HepG2 (cell line): Measurements from ENCODE around the gene TRAPPC10. TPM values are rescaled to one million over a fixed set of nuclear protein-coding genes. Genes with fewer than 3 reads are reported as not detected.

Experiments used
- ATAC-seq: fragments of 200-7000 bp; cut with Tn5 transposase; 3 replicates; pipeline ENCODE4 v1.9.1; 2020; ENCODE audit warnings: mild to moderate bottlenecking, moderate library complexity
- BruUV-seq: library from RNA; stranded (reverse); fragments of 400-500 nt; replicated peaks from 2 replicates; lab custom pipeline; 2021; lab: Mats Ljungman, UMichigan
- CTCF ChIA-PET: fragments of 300-600 bp; formaldehyde crosslinking; extraction: SDS; loops from one replicate; lab custom pipeline; 2021; ENCODE audit warnings: low total read pairs, inconsistent platforms, low intra/inter-chr PET ratio; lab: Yijun Ruan, JAX
- POLR2A ChIA-PET: fragments of 350-600 bp; sonication (Branson Sonifier 250); formaldehyde crosslinking; loops from one replicate; lab custom pipeline; 2020; ENCODE audit warnings: antibody characterized with exemption, inconsistent platforms; lab: Yijun Ruan, JAX
- DNase-seq: peaks from one replicate; pipeline ENCODE4 v3.0.0-alpha.2; 2015; ENCODE audit warnings: low spot score
- FAIRE-seq: peaks from 3 replicates; lab custom pipeline; 2011; peaks lifted over from hg19 to GRCh38; lab: Jason Lieb, UNC
- H2AFZ ChIP-seq: one replicate; pipeline ENCODE4 v1.6.1; 2011; ENCODE audit warnings: low read length, inconsistent platforms
- H3K27ac ChIP-seq: fragments of 300-600 bp; 3 replicates; pipeline ENCODE4 v1.8.0; 2011; ENCODE audit warnings: mixed run types, mild to moderate bottlenecking, mixed read lengths, low read length, inconsistent platforms; ENCODE audit not compliant: insufficient read depth; ENCODE audit errors: extremely low read length
- H3K27me3 ChIP-seq, 2 experiments: fragments of 200-600 bp in 1 of 2; 2 replicates in 1 of 2; 3 replicates in 1 of 2; pipeline versions ENCODE4 v1.6.0 to v1.8.0; 2011; ENCODE audit warnings: low read length in 2 of 2, mild to moderate bottlenecking in 2 of 2, moderate library complexity in 2 of 2, inconsistent platforms in 1 of 2; ENCODE audit not compliant: insufficient read depth in 2 of 2, control insufficient read depth in 1 of 2
- H3K36me3 ChIP-seq, 2 experiments: fragments of 200-600 bp in 1 of 2; replicated peaks in 1 of 2; 2 replicates in 1 of 2; 3 replicates in 1 of 2; pipeline versions ENCODE4 v1.5.1 to v1.8.0; 2011; ENCODE audit warnings: low read length in 2 of 2, inconsistent platforms in 1 of 2; ENCODE audit not compliant: insufficient read depth in 2 of 2, control insufficient read depth in 1 of 2
- H3K4me1 ChIP-seq: 2 replicates; pipeline ENCODE4 v1.5.1; 2012; ENCODE audit warnings: low read length, inconsistent platforms; ENCODE audit not compliant: insufficient read depth
- H3K4me2 ChIP-seq: 2 replicates; pipeline ENCODE4 v1.6.0; 2011; ENCODE audit warnings: low read depth, low read length, inconsistent platforms
- H3K4me3 ChIP-seq, 3 experiments: fragments of 200-600 bp in 1 of 3; sonication (generic), shearing (Covaris generic) in 1 of 3; replicated peaks in 1 of 3; 2 replicates each; pipeline ENCODE4 v1.5.1; 2011 to 2016; ENCODE audit warnings: low read length in 3 of 3, inconsistent platforms in 2 of 3, low read depth in 2 of 3, mild to moderate bottlenecking in 2 of 3, control low read depth in 1 of 3, mixed read lengths in 1 of 3; ENCODE audit not compliant: insufficient read depth in 1 of 3
- H3K79me2 ChIP-seq: one replicate; pipeline ENCODE4 v1.6.1; 2011; ENCODE audit warnings: low read length, inconsistent platforms; ENCODE audit not compliant: insufficient read depth
- H3K9ac ChIP-seq: 2 replicates; pipeline ENCODE4 v1.6.0; 2011; ENCODE audit warnings: mild to moderate bottlenecking, low read depth, low read length, inconsistent platforms; ENCODE audit not compliant: insufficient read depth
- H3K9me3 ChIP-seq: 2 replicates; pipeline ENCODE4 v1.5.1; 2012; ENCODE audit warnings: mild to moderate bottlenecking, low read length
- H4K20me1 ChIP-seq: 2 replicates; pipeline ENCODE4 v1.6.0; 2011; ENCODE audit warnings: inconsistent platforms, mild to moderate bottlenecking, low read length, moderate library complexity; ENCODE audit not compliant: insufficient read depth
- HOXA3 ChIP-seq: sonication (generic); formaldehyde crosslinking; IDR thresholded peaks from 2 replicates; pipeline ENCODE4 v1.5.0; 2020; ENCODE audit warnings: missing genetic modification reagents
- MTA3 ChIP-seq: sonication (generic); formaldehyde crosslinking; IDR thresholded peaks from 2 replicates; pipeline ENCODE4 v1.4.0; 2020; ENCODE audit warnings: missing genetic modification reagents
- TGIF2 ChIP-seq: IDR thresholded peaks from 2 replicates; pipeline ENCODE4 v1.6.1; 2016; ENCODE audit warnings: control low read depth, missing compliant biosample characterization
- ZNF318 ChIP-seq: sonication (generic); formaldehyde crosslinking; IDR thresholded peaks from 2 replicates; pipeline ENCODE4 v1.4.0; 2020; ENCODE audit warnings: mild to moderate bottlenecking, missing genetic modification reagents
- ZNF496 ChIP-seq: sonication (generic); formaldehyde crosslinking; IDR thresholded peaks from 2 replicates; pipeline ENCODE4 v1.8.1; 2023; ENCODE audit warnings: mild to moderate bottlenecking, moderate library complexity, missing genetic modification reagents; ENCODE audit not compliant: insufficient replicate concordance
- ZNF652 ChIP-seq: IDR thresholded peaks from 2 replicates; pipeline ENCODE4 v1.6.1; 2016; ENCODE audit warnings: low read depth, borderline replicate concordance
- ZZZ3 ChIP-seq: sonication (generic); formaldehyde crosslinking; IDR thresholded peaks from 2 replicates; pipeline ENCODE4 v1.4.0; 2020; ENCODE audit warnings: missing genetic modification reagents, mild to moderate bottlenecking, borderline replicate concordance
- WGBS: methylation state at CpG from one replicate; pipeline ENCODE4 v1.1.6; 2017; ENCODE audit warnings: low lambda C conversion rate; 5-methylcytosine and 5-hydroxymethylcytosine counted together
- in situ Hi-C: cut with HindIII; loops from 2 replicates; pipeline ENCODE4 v1.10.0; 2017; ENCODE audit warnings: low pct_unique_long_range_greater_than_20kb; ENCODE audit not compliant: extremely low pct_ligation_motif_present
- intact Hi-C: fragments of 100-400 bp; cut with micrococcal nuclease; formaldehyde crosslinking; loops from one replicate; pipeline ENCODE4 v1.10.0; 2022; ENCODE audit not compliant: unreplicated experiment
- polyA plus RNA-seq, 8 experiments: library from polyadenylated mRNA; depleted of rRNA in 3 of 8; stranded (reverse) in 7 of 8; unstranded in 1 of 8; fragments of >200 nt; fragmentation: Illumina TruSeq in 4 of 8; extraction: Trizol in 4 of 8; gene quantifications; 2 replicates each; pipeline versions ENCODE4 v1.2.1 to v1.2.3, GENCODE V29; 2011 to 2016; ENCODE audit warnings: low read depth in 4 of 8, missing spikeins in 1 of 8, mixed read lengths in 1 of 8; ENCODE audit not compliant: insufficient read depth in 1 of 8
- total RNA-seq, 5 experiments: library from RNA; depleted of rRNA; stranded (reverse); fragments of >200 nt; fragmentation: Illumina TruSeq; extraction: Trizol; gene quantifications; 2 replicates each; pipeline ENCODE4 v1.2.3, GENCODE V29; 2016; ENCODE audit warnings: low read depth in 1 of 5
- TF ChIP-seq, protein P1 (sequence below): IDR thresholded peaks from 2 replicates; pipeline ENCODE4 v1.4.0; 2020; ENCODE audit warnings: mild to moderate bottlenecking, missing genetic modification reagents

TRAPPC10 gene
- total and polyA plus RNA-seq, 2 of the 13 experiments (the other 11 are each of a cell fraction or from before 2014, with no cell fraction given), result 10.6 to 16.5 TPM

- no peaks in the 10 kb centered on the region for H3K27me3 ChIP-seq
- CTCF ChIA-PET, result no interaction called here
- H3K9me3 ChIP-seq, result no peaks in the 10 kb centered on the region
- FAIRE-seq, result no peak
- in situ Hi-C loops, result no loop called here
- ATAC-seq, result no peak
- intact Hi-C loops, result no loop called here
- over 99% methylated on average over 9 of the region's 9 CpGs for WGBS
- no peak overlapping the region for H3K4me2 ChIP-seq
- H3K27ac ChIP-seq, result no peak overlapping the region
- POLR2A ChIA-PET, result no interaction called here
- H3K36me3 ChIP-seq, result peaks cover 15 to 47% of the 10 kb centered on the region in 2 experiments
- no peaks in the 10 kb centered on the region for H3K79me2 ChIP-seq
- no peak overlapping the region for H3K4me3 ChIP-seq
- H3K9ac ChIP-seq, result no peak overlapping the region
- TF ChIP-seq HOXA3 (CRISPR knock-in tag), result no peak
- TF ChIP-seq TGIF2, result no peak
- no peak for TF ChIP-seq MTA3 (CRISPR knock-in tag)
- TF ChIP-seq, protein P1, sequence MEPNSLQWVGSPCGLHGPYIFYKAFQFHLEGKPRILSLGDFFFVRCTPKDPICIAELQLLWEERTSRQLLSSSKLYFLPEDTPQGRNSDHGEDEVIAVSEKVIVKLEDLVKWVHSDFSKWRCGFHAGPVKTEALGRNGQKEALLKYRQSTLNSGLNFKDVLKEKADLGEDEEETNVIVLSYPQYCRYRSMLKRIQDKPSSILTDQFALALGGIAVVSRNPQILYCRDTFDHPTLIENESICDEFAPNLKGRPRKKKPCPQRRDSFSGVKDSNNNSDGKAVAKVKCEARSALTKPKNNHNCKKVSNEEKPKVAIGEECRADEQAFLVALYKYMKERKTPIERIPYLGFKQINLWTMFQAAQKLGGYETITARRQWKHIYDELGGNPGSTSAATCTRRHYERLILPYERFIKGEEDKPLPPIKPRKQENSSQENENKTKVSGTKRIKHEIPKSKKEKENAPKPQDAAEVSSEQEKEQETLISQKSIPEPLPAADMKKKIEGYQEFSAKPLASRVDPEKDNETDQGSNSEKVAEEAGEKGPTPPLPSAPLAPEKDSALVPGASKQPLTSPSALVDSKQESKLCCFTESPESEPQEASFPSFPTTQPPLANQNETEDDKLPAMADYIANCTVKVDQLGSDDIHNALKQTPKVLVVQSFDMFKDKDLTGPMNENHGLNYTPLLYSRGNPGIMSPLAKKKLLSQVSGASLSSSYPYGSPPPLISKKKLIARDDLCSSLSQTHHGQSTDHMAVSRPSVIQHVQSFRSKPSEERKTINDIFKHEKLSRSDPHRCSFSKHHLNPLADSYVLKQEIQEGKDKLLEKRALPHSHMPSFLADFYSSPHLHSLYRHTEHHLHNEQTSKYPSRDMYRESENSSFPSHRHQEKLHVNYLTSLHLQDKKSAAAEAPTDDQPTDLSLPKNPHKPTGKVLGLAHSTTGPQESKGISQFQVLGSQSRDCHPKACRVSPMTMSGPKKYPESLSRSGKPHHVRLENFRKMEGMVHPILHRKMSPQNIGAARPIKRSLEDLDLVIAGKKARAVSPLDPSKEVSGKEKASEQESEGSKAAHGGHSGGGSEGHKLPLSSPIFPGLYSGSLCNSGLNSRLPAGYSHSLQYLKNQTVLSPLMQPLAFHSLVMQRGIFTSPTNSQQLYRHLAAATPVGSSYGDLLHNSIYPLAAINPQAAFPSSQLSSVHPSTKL (CRISPR knock-in tag), result no peak
- TF ChIP-seq ZNF652 (CRISPR knock-in tag), result no peak
- TF ChIP-seq ZZZ3, result no peak
- no peak for TF ChIP-seq ZNF496 (CRISPR knock-in tag)
- no peak for TF ChIP-seq ZNF318
- H3K4me1 ChIP-seq, result 0 out of 2 replicates have a peak, but pooled peaks cover 8% of the 10 kb centered on the region
- no TSS peak for BruUV-seq
- H2AFZ ChIP-seq, result no peak overlapping the region
- DNase-seq, result no peak
- no peaks in the 10 kb centered on the region for H4K20me1 ChIP-seq
Measured at GRCh38 chr21:44053567-44053966, 41.5 kb downstream of the TRAPPC10 start.
